NCI-H1417 (cell line): ENCODE results near the gene CD7.
"Not testable (repeated sequence)": the region's sequence is repeated elsewhere in the genome, so short reads cannot be mapped to it uniquely, and the experiment has no call there.

Experiments used
- DNase-seq, 3 experiments: peaks; one replicate each; lab custom pipeline; 2025; lab: John Stamatoyannopoulos, UW

The CD7 gene

GRCh38 chr17:82317394-82318168 is at the start of gene CD7:
Gene CD7, minus strand, starts transcription at chr17:82317608. Its CDS starts 113 bp downstream, at chr17:82317495.
- DNase-seq: no peak

DNA sequence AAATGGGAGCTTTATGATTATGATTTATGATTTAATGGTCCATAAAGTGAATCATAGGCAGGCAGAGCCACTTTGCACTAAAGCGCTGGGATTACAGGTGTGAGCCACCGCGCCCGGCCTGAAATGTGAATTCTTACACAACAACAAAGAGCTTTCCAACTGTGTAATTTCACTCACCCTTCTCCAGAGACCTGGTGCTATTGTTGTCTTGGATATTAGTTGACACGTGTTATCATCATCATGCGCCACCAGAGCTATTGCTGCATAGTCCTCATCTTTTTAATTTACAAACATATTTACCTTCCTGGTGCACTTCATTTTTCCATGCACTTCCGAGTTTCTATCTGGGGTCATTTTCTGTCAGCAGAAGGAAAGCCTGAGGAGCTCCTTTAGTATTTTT is 49.3 kb upstream of the CD7 start:
- peak; percentile 55 to 91 (median 91) for DNase-seq

DNA sequence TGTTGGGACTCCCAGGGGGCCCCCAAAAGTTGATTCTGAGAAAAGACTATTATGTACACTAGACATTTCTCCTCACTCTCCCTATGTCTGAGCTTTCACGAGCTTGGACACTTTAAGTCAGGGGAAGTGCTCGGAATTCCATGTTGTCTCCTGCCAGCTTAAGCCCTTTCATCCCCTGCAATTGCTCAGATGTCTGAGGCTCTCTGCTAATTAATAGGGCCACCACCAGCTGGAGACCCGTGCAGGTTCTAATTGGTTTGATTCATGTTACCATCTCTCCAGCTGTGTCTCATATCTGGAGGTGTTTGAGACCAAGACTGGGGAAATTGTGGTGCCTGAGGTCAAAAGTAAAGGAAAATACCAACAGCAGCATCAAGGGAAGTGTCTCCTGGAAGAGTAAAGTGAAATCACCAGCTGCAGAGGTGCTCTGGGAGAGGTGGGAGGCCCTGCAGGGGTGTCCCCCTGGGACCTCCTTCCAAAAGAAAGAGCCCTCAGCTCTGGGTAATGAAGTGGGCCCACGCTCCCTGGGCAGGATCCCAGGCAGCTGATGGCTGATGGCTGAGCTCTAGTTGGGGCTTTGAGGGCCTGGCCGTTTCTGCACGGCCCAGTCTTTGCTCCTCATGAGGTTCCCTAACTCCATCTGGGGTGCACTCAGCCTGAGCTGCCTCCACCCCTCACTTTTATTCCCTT is 48.3 kb upstream of the CD7 start:
- peak in 2 of 3 experiments; percentile 16 to 60 for DNase-seq

DNA sequence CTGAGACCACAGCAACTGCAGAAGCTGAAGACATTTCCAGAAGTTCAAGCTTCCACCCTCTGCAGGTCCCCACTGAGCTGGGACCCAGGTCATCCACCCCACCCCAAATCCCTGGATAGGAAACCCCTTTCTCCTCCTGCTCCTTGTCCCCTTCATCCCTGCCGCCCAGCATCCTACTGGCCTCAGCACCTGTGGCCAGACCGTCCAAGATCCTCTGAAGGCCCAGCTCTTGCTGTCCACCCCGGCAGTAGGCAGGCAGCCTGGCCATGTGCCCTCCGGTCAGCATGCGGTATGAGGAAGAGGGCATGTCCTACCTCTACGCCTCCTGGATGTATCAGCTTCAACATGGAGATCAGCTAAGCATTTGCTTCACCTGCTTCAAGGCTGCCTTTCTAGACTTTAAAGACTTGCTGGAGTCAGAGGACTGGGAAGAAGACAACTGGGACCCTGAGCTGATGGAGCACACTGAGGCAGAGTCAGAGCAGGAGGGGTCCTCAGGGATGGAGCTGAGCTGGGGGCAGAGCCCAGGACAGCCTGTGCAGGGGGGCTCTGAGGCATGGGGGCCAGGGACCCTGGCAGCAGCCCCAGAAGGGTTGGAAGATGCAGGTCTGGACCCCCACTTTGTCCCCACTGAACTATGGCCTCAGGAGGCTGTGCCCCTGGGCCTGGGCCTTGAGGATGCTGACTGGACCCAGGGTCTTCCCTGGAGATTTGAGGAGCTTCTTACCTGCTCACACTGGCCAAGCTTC is 44.7 kb upstream of the CD7 start:
- no peak for DNase-seq

GRCh38 chr17:82359451-82360074 is 42.2 kb upstream of the CD7 start:
- DNase-seq: not testable (repeated sequence)

DNA sequence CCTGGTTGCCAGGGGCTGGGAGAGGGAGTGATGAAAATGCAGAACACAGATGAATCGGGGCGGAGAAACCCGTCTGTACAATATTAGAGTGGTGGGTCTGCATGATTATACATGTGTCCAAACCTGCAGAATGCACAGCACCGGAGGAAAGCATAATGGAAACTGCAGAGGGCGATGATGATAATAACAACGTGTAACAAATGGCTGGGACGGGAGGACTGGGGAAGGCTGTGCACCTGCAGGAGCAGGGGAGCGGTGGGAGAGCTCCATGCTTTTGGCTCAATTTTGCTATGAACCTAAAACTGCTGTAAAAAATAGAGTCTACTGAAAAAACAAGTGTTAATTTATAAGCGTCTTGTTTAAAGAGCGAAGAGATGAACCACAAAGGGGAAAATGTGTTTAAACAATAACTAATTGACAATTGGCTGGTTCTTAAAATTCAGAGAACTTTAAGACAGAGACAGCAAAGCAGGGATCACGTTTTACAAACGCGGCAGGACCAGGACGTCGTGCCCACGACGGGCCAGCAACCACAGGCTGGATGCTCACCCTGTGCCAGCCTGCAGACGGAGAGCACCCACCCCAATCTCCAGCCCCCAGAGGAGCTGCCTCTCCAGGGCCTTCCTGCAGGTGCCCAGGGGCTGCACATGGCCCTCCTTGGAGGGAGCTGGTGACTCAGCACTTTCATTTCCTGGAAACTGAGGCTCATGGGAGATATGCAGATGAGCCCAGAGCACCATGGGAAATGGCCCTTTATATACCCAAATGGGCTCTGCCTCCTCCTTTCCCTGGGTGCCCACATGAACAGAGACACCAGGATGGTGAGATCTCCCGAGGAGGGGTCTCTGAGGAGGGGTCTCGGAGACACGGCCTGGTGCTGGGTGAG is 41.3 kb upstream of the CD7 start, which contains the start of gene TEX19:
Gene TEX19 (plus strand): TSS at position 783 of the 886 bp plus-strand sequence. CDS start 2,904 bp downstream, outside the sequence.
- peak in 2 of 3 experiments; percentile 49 to 73 for DNase-seq

GRCh38 chr17:82357394-82357793 is 40.0 kb upstream of the CD7 start:
- DNase-seq: no peak

GRCh38 chr17:82356845-82357355 is 39.5 kb upstream of the CD7 start:
- peak; percentile 53 to 72 (median 66) for DNase-seq

DNA sequence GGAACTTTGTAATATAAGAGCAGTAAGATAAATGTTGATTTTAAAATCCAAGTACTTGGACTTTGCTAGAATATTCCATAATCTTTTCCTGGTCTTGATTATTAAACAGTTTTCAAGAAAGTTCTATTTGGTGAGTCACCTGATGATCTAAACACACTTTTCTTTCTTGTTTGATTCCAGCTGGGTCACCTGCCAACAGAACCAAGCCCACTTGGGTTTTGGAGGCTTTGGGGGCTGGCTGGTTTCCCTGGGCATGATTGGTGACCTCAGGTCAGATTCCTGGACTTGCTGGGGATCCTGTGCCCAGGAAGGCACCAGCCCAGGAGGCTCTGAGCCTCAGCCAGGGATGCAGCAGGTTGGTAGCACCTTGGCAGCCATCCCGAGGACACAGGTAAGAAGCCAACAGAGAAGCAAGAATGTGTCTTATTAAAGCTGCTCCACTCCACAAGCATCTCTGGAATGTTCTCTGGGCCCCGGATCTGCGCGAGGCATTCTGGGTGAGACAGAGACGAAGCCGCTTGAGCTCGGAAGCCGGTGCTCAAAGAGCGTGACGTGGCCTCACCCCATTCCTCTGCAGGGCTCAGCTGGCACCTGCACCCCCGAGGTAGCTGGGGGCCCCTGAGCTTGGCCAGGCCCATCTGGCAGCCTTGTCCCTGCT is 38.5 kb upstream of the CD7 start:
- no peak for DNase-seq

GRCh38 chr17:82354804-82355308 is 37.4 kb upstream of the CD7 start:
- DNase-seq: no peak

GRCh38 chr17:82353484-82353883 is 36.1 kb upstream of the CD7 start:
- peak in 2 of 3 experiments; percentile 27 to 51 for DNase-seq

GRCh38 chr17:82351713-82352488 is 34.5 kb upstream of the CD7 start:
- peak; percentile 83 to 92 (median 87) for DNase-seq

GRCh38 chr17:82351254-82351712 is 33.9 kb upstream of the CD7 start:
- DNase-seq: no peak

GRCh38 chr17:82350182-82351030 is 33.0 kb upstream of the CD7 start:
- no peak for DNase-seq

DNA sequence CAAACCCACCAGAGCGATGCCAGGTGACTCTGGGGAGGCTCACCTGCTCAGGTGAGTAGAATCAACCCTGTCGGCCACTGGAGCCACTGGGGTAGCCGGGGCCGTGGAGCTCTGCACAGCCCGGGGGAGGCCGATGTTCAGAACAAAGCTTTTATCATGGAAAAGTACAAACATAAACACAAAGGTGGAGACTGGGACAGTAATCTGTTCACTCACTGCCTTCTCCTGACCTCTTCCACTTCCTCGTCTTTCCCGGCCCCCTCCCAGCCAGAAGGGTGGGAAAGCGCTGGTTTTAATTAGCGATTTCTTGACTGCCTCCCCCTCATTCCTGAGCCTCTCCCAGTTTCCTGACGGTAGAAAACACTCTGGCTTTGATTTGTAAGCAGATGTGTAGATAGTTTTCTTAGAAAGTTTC is 31.9 kb upstream of the CD7 start:
- DNase-seq: no peak

- DNase-seq: no peak
Measured at GRCh38 chr17:82348866-82349265, 31.5 kb upstream of the CD7 start.

DNA sequence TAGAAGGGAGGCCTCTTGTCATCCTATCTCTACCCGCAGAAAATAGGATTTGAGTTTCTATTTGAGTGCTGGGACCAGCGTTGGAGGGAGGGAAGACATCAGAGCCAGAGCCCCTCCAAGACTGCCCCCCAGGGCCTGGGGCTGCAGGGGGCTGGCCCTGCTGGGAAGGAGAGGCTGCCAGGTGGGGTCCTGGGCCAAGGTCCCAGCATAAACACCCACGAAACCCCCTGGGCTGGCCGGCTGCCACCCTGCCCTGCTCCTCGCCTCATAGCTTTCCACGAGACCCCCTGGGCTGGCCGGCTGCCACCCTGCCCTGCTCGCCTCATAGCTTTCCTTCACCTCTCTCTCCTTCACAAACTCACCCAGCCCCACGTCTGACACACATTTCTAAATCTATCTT is 31.0 kb upstream of the CD7 start:
- DNase-seq: no peak

GRCh38 chr17:82347994-82348393 is 30.6 kb upstream of the CD7 start:
- DNase-seq: not testable (repeated sequence)
